SU-DHL-6 (cell line): ENCODE data around the gene PLD1.

Experiments
- H2AFZ ChIP-seq: fragments of 200-600 bp; sonication (generic); 2 replicates; pipeline ENCODE4 v1.6.1; 2014; ENCODE audit warnings: low read depth, mild to moderate bottlenecking, moderate library complexity, mixed read lengths, antibody characterized with exemption, low read length; ENCODE audit not compliant: severe bottlenecking
- H3F3A ChIP-seq: fragments of 200-600 bp; shearing (Covaris generic); 2 replicates; pipeline ENCODE4 v1.6.0; 2016; ENCODE audit warnings: antibody characterized with exemption, mild to moderate bottlenecking; ENCODE audit not compliant: insufficient read depth
- H3K27ac ChIP-seq: fragments of 200-600 bp; sonication (generic); 2 replicates; pipeline ENCODE4 v1.5.1; 2016; ENCODE audit warnings: low read depth, mild to moderate bottlenecking, low read length, moderate library complexity, mixed read lengths
- H3K27me3 ChIP-seq: fragments of 200-600 bp; sonication (generic), shearing (Covaris generic); 2 replicates; pipeline ENCODE4 v1.6.0; 2014; ENCODE audit warnings: mild to moderate bottlenecking, low read length
- H3K36me3 ChIP-seq: fragments of 200-600 bp; sonication (generic); 2 replicates; pipeline ENCODE4 v1.6.1; 2014; ENCODE audit warnings: mild to moderate bottlenecking, low read length, mixed read lengths
- H3K4me2 ChIP-seq: fragments of 300-600, 200-600 bp; shearing (Covaris generic), sonication (generic); 2 replicates; pipeline ENCODE4 v1.6.0; 2014; ENCODE audit warnings: low read length, low read depth, mild to moderate bottlenecking; ENCODE audit not compliant: poor library complexity, severe bottlenecking
- H3K4me3 ChIP-seq: fragments of 200-600 bp; sonication (generic); 2 replicates; pipeline ENCODE4 v1.5.1; 2014; ENCODE audit warnings: antibody characterized with exemption, low read length, mild to moderate bottlenecking, mixed read lengths; ENCODE audit not compliant: insufficient read depth, poor library complexity, severe bottlenecking
- H3K79me2 ChIP-seq: fragments of 200-600 bp; sonication (generic); 2 replicates; pipeline ENCODE4 v1.6.1; 2014; ENCODE audit warnings: mild to moderate bottlenecking, low read length, moderate library complexity; ENCODE audit not compliant: insufficient read depth
- H3K9ac ChIP-seq: fragments of 200-600 bp; sonication (generic); 2 replicates; pipeline ENCODE4 v1.7.0; 2014; ENCODE audit warnings: mild to moderate bottlenecking, low read length
- H3K9me2 ChIP-seq: fragments of 200-600 bp; sonication (generic); replicated peaks from 2 replicates; pipeline ENCODE4 v1.6.1; 2014; ENCODE audit warnings: low read length; ENCODE audit not compliant: insufficient read depth
- H3K9me3 ChIP-seq: fragments of 200-600 bp; sonication (generic); 2 replicates; pipeline ENCODE4 v1.6.1; 2014; ENCODE audit warnings: low read length, mixed read lengths; ENCODE audit not compliant: insufficient read depth
- H4K20me1 ChIP-seq: fragments of 200-600 bp; sonication (generic); 2 replicates; pipeline ENCODE4 v1.6.1; 2014; ENCODE audit warnings: low read depth, mild to moderate bottlenecking, antibody characterized with exemption, low read length, moderate library complexity, mixed read lengths
- CTCF ChIP-seq: fragments of 200-600 bp; sonication (generic); IDR thresholded peaks from one replicate; pipeline ENCODE4 v1.5.1; 2017; ENCODE audit warnings: antibody characterized with exemption, mild to moderate bottlenecking, low read length, moderate library complexity; ENCODE audit not compliant: insufficient read depth, poor library complexity, severe bottlenecking
- EZH2phosphoT487 ChIP-seq: fragments of 200-600 bp; sonication (generic), shearing (Covaris generic); conservative IDR thresholded peaks from 2 replicates; pipeline ENCODE4 v1.6.1; 2018; ENCODE audit warnings: mild to moderate bottlenecking, antibody characterized with exemption, low read length, moderate library complexity, mixed read lengths

Gene PLD1

GRCh38 chr3:171774521-171774920 is 35.8 kb downstream of the PLD1 start:
- H3K4me3 ChIP-seq, result no peak overlapping the region
- no peaks in the 10 kb centered on the region for H4K20me1 ChIP-seq
- H3K9ac ChIP-seq, result no peak overlapping the region
- no peak for TF ChIP-seq EZH2phosphoT487
- TF ChIP-seq CTCF, result no peak
- H3K36me3 ChIP-seq, result no peaks in the 10 kb centered on the region
- H3K4me2 ChIP-seq, result no peak overlapping the region
- H3K9me3 ChIP-seq, result no peaks in the 10 kb centered on the region
- no peaks in the 10 kb centered on the region for H3K9me2 ChIP-seq
- no peaks in the 10 kb centered on the region for H3K27me3 ChIP-seq
- no peak overlapping the region for H3K27ac ChIP-seq
- H2AFZ ChIP-seq, result no peak overlapping the region
- H3K79me2 ChIP-seq, result no peaks in the 10 kb centered on the region
- no peaks in the 10 kb centered on the region for H3F3A ChIP-seq

DNA sequence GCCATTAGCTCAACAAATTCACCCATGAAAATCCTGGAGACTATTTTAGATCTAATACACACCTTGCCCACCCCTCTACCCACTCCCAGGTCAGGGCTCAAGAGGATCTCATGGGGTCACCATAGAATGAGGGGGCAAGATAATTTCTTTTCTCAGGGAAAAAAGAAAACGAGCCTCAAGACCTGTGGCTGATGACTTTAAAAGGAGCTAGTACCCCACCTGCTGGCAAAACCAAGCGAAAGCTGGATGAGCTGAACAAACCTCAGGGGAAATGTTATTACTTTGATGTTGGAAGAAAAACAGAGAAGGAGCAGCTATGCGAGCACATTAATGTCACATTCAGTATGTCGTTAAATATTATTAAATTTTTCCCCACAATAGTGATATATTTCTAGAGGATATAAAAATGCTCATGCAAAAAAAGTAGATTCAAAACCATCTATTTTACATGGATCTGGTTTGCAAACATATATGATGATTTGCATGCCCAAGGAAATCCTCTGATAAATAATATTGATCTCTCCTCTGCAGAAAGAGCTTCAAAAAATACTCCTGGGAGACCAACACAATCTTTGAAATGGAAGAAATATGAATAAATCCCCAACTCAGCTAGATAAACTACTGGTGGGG is 37.7 kb downstream of the PLD1 start:
- H3K9me3 ChIP-seq, result no peaks in the 10 kb centered on the region
- H3K79me2 ChIP-seq, result no peaks in the 10 kb centered on the region
- H3K27me3 ChIP-seq, result no peaks in the 10 kb centered on the region
- H4K20me1 ChIP-seq, result no peaks in the 10 kb centered on the region
- no peaks in the 10 kb centered on the region for H3K9me2 ChIP-seq
- no peak overlapping the region for H3K4me2 ChIP-seq
- H3K4me3 ChIP-seq, result no peak overlapping the region
- H3F3A ChIP-seq, result no peaks in the 10 kb centered on the region
- no peak overlapping the region for H3K9ac ChIP-seq
- no peak overlapping the region for H3K27ac ChIP-seq
- H3K36me3 ChIP-seq, result no peaks in the 10 kb centered on the region
- TF ChIP-seq CTCF (peak; percentile 34), EZH2phosphoT487 (no peak)
- no peak overlapping the region for H2AFZ ChIP-seq

DNA sequence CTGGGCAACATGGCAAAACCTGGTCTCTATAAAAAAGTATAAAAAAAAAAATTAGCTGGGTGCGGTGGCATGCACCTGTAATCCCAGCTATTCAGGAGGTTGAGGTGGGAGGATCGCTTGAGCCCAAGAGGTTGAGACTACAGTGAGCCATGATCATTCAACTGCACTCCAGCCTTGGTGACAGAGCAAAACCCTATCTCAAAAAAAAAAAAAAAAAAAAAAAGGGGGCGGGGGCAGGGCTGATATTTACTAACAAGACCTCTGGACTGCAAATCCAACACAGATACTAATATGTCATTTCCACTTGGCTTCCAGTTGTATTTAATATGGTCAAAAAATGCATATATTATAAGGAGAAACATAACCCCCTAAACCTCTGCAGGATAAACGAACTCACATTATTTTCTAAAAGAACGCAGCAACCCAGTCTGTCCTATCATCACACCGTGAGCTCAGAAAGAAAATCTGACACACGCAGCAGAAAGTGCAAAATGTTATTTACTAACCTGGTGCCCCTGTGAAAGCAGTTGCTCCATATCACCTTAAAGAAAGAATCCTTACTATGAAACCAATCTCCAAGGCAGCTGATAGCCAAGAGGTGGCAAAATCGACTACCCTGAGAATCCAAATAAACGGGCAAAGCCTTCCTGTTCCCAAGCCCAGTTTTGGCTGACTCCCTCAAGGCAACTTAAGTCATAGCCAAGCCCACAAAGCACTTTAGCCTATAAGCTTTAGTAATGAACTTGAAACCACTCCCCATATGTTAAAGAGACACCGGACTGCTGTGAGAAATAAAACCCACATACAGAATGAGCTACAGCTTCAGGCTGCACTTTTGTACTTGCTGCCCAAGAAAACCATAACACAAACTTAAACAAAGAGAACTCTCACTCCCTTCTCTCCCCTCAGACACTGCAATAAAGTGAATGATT is 39.3 kb downstream of the PLD1 start:
- no peak overlapping the region for H2AFZ ChIP-seq
- no peaks in the 10 kb centered on the region for H3K9me2 ChIP-seq
- no peak overlapping the region for H3K27ac ChIP-seq
- no peaks in the 10 kb centered on the region for H3K9me3 ChIP-seq
- H3F3A ChIP-seq, result no peaks in the 10 kb centered on the region
- no peaks in the 10 kb centered on the region for H3K27me3 ChIP-seq
- H4K20me1 ChIP-seq, result no peaks in the 10 kb centered on the region
- H3K4me2 ChIP-seq, result no peak overlapping the region
- TF ChIP-seq EZH2phosphoT487 (no peak), CTCF (no peak)
- no peaks in the 10 kb centered on the region for H3K36me3 ChIP-seq
- no peak overlapping the region for H3K9ac ChIP-seq
- no peaks in the 10 kb centered on the region for H3K79me2 ChIP-seq
- no peak overlapping the region for H3K4me3 ChIP-seq
